HG02759 (cell line): Measurements from ENCODE around the gene SNX11.

Experiments
- ATAC-seq: cut with Tn5 transposase; IDR thresholded peaks from one replicate; pipeline ENCODE4 v1.9.1; 2021; ENCODE audit warnings: mild to moderate bottlenecking, moderate library complexity; ENCODE audit not compliant: unreplicated experiment

Gene SNX11

DNA sequence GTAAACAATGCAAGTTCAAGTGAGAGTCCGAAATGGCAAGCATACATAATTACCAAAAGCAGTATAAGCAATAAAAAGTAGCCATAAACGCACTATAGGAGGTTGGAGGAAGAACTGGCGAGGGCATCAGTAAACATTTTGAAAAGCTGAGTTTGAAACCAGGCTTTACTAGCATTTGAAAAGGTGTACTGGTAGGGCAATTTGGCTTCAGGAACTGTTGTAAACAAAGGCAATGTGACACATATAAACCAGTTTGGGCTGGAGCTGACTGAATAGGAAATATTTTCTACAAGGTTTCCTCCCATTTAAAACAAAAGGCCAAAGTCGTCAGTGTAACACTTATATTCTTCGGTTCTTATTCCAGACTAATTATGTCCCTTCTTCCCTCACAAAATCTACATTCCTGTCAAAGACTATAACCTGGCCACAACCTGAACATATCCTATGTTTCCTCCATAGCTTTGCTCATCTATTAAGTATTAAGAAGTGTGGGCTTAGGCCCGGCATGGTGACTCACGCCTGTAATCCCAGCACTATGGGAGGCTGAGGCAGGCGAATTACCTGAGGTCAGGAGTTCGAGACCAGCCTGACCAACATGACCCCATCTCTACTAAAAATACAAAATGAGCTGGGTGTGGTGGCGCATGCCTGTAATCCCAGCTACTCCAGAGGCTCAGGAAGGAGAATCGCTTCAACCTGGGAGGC, 14.1 kb upstream of the SNX11 start:
- no peak for ATAC-seq

DNA sequence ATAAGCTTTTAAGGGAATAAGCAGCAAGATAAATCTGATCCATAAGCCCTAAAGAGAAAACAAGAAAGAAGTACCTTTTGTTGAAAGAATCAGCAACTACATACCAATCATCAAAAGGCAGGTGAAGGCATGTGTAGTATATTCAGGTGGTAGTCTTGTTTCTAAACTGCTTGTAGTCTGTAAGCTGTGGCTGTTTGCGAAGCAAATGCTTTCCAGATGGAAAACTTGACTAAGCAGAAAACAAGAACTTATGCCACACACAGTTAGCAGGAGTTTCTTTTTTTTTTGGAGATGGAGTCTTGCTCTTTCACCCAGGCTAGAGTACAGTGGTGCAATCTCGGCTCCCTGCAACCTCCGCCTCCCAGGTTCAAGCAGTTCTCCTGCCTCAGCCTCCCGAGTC, 12.0 kb upstream of the SNX11 start:
- no peak for ATAC-seq

DNA sequence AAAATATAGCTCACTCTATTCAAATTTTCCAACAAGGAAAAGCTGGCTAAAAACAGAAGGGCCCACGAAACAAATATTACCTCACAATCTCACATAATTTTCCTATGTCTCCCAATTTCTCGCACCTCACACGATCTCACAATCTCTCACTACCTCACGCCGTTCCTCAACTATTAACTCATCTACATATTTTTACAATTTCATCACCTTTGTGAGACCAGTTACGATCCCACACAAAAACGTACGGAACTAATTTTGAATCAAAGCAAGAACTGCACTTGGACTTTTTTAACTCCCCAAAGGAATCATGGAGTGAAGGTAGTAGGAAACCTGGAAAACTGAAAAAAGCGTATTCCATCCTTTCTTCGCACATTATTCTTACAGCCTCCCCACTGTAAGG, 7.4 kb upstream of the SNX11 start:
- no peak for ATAC-seq

DNA sequence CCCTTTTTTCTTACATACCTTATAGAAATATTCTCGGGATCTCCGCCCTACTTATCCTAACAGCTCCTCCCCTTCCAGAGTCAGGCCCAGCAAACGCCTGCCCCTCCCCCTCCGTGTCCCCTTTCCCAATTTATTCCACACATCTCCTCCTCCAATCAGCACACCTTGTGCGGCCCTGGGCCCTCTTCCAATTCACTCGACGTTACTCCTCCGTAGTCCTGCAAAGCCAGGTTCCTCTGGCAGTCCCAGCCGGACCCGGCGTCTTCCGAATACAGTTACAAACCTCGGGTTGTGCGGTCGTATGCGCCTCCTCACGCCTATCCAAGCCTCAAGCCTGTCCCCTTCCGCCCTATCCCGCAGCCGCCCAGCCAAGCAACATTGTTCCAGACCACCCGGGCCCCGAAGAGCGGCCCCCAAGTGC, 7.0 kb upstream of the SNX11 start:
- ATAC-seq, result no peak

DNA sequence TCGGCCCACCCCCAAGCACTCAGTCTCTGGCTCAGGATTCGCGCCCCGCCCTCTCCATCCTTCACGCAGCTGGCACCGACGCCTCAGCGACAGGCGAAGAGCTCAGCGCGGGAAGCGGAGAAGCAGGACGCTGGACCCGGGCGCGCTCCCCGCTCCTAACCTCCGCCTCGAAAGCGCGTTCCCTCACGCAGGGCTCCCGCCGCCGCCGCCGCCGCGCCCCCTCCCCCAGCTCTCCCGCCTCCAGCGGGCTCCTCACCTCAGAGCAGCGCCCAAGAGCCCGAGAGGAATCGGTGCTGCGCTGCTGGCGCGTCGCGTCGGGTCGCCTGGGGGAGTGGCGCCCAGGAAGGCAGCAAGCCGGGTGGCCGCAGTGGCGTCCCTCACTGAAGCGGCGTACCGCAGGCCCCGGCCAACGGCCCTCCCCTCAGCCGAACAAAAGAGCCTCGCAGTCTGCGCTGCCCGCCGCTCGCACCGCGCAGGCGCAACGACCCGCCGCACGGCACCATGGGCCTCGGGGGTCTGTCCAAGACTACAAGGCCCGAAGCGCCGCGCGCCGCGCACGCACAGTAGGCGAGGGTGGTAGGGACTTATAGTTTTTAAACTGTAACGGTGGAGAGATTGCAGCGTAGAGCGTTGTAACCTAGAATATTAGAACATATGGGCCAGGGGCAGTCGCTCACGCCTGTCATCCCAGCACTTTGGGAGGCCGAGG, 6.4 kb upstream of the SNX11 start, which contains the start of gene CBX1:
CBX1 (minus strand) TSS at position 467 of the 709 bp plus-strand sequence. CDS start 24,474 bp downstream, outside the sequence.
- ATAC-seq, result peak; percentile 96

DNA sequence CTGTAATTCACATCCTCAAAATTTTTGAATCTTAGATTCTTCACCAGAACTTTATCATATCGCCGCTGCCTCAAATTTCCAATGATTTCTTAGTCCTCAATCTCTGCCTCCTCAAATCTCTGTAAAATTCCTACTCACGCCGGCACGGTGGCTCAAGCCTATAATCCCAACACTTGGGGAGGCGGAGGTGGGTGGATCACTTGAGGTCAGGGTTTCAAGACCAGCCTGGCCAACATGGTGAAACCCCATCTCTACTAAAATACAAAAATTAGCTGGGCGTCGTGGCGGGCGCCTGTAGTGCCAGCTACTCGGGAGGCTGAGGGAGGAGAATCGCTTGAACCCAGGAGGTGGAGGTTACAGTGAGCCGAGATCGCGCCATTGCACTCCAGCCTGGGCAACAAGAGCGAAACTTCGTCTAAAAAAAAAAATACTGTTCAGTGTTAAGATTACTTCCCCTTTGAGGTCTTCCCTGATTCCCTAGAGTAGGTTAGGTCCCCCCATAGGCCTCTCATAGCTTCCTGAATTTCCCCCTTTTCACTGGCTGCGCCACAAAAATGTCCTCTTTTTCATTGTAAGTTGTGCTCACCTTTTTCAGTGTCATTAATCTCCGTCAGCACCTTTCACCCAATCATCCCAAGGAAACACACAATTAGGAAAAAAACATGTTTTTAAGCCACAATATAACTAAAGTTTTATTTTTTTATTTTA, 5.4 kb upstream of the SNX11 start:
- ATAC-seq, result no peak

DNA sequence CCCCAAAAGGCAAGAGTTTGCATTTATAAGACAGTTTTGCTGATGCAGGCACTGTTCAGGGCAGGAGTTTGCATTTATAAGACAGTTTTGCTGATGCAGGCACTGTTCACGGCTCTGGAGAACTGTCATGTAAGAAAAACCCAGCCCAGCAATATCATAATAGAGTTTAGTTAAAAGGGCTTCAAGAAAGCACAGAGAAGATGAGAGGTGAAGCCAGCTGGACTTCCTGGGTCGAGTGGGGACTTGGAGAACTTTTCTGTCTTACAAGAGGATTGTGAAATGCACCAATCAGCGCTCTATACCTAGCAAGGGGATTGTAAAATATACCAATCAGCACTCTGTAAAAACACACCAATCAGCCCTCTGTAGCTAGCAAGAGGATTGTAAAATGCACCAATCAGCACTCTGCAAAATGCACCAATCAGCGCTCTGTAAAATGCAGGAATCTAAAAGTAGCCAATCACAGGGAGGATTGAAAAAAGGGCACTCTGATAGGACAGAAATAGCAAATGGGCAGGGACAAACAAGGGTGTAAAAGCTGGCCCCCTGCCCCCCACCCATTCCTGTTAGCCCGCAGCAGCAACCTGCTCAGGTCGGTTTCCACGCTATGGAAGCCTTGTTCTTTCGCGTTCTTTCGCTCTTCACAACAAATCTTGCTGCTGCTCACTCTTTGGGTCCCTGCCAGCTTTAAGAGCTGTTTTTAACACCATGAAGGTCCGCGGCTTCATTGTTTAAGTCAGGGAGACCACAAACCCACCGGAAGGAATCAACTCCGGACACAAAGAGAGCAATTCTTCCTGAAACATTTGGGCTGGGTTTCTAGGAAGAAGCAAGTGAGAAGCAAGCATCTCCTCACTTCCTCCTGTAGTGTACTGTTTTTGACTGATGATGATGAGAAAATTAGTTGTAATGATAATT, 4.5 kb upstream of the SNX11 start:
- ATAC-seq, result no peak

DNA sequence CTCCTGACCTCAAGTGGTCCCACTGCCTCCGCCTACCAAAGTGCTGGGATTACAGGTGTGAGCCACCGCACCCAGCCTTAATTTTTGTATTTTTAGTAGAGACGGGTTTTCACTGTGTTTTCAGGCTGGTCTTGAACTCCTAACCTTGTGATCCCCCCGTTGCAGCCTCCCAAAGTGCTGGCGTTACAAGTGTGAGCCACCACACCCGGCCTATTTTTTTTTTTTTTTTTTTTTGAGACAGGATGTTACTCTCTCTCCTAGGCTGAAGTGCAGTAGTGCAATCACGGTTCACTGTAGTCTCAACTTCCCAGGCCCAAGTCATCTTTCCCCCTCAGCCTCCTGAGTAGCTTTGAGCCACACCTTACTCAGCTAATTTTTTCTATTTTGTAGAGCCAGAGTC, 3.1 kb upstream of the SNX11 start:
- no peak for ATAC-seq

DNA sequence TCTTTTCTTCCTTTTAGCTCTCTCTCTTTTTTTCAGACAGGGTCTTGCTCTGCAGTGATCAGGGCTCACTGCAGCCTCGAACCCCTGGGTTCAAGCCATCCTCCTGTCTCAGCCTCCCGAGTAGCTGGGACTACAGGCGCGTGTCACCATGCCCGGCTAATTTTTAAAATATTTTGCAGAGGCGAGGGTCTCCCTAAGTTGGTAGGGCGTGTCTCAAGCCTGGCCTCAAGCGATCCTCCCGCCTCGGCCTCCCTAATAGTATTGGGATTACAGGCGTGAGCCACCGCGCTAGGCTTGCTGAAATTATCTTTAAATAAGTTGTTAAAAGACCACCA, 797 bp upstream of the SNX11 start:
- ATAC-seq, result no peak

DNA sequence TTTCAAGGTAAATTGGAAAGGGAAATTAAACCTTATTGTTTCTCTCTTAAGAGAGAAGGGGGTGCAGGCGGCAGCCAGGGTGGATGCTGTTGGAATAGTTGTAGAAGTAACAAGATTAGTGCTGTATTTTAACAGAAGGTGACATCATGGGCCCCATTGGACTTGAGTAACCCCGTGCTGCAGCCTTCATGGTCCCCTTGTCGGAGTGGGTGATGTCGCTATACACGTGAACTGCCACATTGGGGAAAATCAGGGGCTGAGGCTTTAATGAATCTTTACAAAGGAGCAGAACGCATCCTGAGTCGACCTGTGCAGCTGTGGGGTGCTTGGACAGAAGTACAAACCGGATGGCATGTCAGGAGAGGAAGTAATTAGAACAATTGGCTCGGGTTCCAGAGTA, 3.2 kb downstream of the SNX11 start:
- ATAC-seq, result no peak

DNA sequence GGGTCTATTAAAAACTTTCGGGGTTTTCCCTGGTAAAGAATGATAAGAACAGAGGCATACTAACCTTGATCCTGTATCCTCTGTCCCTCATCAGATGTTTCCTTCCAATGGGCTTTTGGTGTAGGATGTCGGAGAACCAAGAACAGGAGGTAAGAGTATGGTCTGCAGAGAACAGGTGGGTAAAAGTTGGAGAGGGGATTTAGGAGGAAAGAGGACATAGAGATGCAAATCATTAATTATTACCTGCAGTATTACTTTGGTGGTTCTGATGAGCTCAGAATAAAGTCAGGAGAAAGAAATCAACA, 4.3 kb downstream of the SNX11 start:
- no peak for ATAC-seq

DNA sequence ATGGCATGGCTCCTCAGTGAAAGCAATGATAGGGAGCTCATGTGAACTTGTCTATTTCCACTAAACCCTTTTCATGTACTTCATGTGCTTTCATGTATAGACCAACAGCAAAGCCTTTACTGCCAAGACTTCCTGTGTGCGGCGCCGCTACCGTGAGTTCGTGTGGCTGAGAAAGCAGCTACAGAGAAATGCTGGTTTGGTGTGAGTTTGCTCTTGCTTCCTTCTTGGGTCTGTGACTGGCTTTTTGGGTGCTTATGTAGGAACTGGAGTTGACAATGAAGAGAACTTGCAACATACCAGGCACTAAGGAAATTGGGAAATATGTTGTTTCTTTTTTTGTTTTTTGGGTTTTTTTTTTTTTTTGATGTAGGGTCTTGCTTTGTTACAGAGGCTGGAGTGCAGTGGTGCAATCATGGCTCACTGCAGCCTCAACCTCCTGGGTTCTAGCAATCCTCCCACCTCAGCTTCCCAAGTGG, 5.7 kb downstream of the SNX11 start:
- ATAC-seq, result peak; percentile 42

DNA sequence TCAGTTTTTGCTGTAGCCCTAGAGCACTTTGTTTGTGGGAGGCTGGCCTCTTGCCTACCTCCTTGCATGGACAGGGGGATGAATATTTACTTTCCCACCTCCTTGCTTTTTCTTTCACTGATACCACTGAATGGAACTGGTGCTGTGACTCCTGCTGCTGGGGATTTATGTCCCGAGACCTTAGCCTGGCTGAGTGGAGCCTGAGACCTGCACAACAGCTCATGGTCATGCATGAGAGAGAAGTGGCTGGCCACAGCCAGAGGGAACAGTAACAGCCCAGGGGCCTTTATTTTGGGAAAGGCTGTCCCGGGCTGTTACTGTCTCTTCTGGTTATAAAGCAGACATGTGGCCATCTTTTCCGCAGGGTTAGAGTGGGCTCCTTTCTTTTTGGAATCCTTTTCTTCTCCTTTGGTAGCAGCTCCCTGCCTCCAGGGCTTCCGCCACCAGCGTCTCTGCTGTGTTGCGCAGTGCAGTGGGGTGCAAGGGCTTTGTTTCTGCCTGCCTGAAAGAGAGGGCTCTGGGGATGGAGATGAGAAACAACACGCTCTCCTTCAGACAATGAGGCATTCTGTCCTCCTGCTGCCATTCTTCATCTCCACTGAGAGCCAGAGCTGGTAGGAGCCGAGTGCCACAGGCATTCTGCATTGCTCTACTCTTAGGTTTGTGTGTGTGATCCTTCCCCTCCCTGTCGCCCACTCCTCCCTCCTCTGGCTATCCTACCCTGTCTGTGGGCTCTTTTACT, 14.5 kb downstream of the SNX11 start:
- ATAC-seq, result no peak

DNA sequence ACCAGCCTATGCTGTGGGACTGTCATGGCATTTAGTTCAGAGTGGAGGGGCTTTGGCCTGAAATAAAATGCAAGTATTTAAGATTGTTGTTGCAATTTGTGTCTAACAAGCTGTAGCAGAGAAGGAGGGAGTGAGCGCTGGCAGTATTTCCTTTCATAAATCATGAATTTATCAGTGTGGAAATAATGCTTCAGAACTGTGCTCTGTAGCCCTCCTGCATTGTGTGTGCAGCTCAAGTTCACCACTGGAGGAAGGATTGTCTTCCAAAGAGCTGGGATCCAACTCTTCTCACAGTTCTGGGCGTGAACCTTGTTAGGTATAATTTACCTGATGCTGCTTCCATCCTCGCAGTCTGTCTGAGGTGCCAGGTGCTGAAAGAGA, 15.1 kb downstream of the SNX11 start:
- no peak for ATAC-seq

DNA sequence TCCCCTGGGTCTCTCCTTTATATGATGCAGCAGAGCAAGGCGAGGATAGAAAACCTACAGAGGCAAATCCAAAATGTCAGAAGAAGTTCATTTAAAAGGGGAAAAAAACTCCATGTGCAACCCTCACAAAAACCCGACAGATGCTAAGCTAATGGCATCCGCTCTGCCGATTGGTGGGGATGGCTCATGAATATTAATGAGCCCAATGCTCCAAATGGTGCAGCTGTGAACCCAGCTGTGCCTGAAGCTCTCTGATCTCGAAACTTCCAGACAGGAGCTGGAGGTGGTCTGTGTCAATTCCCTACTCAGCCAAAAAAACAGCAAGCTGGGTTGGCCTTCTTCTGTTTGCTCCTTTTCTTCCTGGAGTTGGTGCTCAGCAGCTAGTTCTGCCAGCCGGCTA, 15.5 kb downstream of the SNX11 start:
- ATAC-seq, result no peak

DNA sequence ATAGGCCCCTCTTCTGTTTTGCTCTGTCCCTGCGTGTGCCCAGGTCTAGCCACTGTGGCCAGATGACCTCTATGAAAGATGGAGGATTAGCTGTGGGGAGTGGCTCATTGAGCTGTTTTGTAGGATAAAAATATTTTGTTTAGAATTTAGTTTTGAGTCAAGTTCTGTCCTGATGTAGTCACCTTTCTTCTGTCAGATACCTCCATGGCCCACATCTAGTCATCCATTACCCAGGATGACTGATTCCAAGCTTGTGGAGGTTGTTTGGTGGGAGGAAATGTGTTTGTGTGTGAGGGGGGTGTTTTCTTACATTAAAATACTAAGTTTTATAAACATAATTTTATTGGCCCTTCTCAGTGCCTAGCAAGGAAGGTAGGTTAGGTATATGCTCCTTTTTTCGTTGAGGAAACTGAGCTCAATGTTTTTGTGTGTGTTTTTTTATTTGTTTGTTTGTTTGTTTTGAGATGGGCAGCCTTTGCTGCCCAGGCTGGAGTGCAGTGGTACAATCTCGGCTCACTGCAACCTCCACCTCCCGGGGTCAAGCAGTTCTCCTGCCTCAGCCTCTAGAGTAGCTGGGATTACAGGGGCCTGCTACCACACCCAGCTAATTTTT, 16.3 kb downstream of the SNX11 start:
- ATAC-seq, result no peak

DNA sequence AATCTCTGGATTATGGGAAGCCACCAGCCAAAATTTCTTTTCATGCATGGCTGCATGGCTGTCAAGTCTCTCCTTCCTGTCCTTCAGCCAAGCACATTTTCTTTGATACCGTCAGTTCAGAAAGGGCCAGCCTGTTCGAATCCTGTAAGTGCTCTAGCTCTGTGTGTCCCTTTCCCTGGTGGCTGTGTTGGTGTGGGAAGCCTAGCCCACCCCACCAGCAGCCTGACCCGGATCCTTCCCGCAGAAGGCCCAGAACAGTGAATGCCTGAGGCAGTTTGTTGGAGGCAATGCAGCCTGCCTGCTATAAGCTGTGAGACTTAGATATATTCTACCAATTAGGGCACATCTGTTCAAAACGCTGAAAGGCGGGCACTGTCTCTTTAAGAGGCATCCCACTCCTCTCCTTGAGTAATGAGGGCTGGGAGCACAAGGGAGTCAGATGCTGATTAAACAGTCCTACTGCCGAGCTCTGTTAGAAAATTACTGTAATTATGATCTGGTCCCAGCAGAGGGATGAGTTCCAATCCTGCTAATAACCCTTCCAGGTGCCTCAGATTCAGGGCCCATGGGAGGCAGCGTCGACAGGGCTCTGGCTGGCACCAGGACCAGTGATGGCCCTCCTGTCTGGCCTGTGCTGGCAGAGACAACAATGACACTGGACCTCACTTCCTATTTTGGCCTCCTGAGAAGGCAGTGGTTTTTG, 18.4 kb downstream of the SNX11 start:
- ATAC-seq, result no peak

DNA sequence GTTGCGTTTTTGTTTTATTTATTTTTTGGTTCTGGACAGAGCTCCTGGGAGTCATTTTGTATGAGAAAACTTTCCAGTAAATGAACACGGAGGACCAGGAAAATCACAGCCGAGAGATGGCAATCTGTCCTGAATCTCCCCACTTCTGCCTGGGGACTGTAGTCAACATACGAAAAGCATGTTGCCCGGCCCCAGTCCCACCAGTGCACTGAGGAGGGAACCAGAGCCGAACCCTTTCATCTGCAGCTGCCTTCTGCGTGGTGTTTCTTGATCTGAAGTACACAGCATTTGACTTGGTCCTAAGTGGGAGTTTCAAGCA, 18.9 kb downstream of the SNX11 start:
- no peak for ATAC-seq

DNA sequence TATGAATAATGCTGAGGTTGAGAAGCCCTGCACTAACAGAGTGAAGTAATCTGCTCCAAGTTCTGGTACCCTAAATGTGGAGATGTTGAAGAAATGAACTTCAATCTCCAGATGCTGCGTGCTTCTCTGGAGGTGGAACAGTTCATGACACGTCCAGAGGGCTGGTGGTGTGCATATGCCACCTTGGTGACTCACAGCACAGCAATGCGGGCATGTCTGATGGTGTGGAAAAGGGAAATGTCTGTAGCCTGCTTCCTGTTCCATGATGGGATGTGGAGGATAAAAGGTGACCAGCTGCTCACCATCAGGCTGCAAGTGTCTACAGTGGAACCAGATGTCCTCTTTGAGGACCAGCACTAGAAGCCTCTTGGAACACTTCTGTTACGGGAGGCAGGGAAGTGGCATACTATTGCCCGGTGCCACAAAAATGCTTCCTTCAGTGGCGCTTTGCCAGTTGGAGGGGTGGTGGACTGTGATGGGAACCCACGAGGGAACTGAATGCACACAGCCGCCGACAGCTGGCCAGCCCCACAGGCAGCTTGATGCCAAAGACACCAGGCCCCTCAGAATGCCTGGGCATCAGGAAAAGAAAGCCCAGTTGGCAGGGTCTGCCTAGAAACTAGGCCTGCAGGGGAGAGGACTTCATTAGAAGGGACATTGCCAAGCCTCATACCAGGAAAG, 19.9 kb downstream of the SNX11 start:
- no peak for ATAC-seq
